CD4-positive, CD25-positive, alpha-beta regulatory T cell (primary cell): Measurements from ENCODE around the gene PLA2R1. TPM values are rescaled to one million over a fixed set of nuclear protein-coding genes. Genes with fewer than 3 reads are reported as not detected.

Source experiments
- ATAC-seq, 2 donors: fragments of 150-1000 bp; cut with Tn5 transposase; one replicate each; pipeline ENCODE4 v1.10.0; 2021; ENCODE audit warnings: low read depth in 2 of 2, moderate number of reproducible peaks in 2 of 2, moderate library complexity in 1 of 2
- DNase-seq, 3 donors: peaks; one replicate each; pipeline versions ENCODE4 v3.0.0 to v3.0.0-alpha.2; 2012 to 2022; ENCODE audit warnings: mixed read lengths in 1 of 3
- H3K27ac ChIP-seq: one replicate; pipeline ENCODE4 v1.7.0; 2013; ENCODE audit warnings: mild to moderate bottlenecking, low read length; ENCODE audit not compliant: insufficient read depth, poor library complexity, severe bottlenecking
- H3K27me3 ChIP-seq: one replicate; pipeline ENCODE4 v1.7.0; 2013; ENCODE audit warnings: low read length; ENCODE audit not compliant: control insufficient read depth, insufficient read depth
- H3K36me3 ChIP-seq: one replicate; pipeline ENCODE4 v1.7.0; 2013; ENCODE audit warnings: mild to moderate bottlenecking, low read length, moderate library complexity; ENCODE audit not compliant: control insufficient read depth, insufficient read depth
- H3K4me1 ChIP-seq: 2 replicates; pipeline ENCODE4 v1.7.0; 2013; ENCODE audit warnings: mild to moderate bottlenecking, low read length; ENCODE audit not compliant: insufficient read depth, control insufficient read depth, poor library complexity, severe bottlenecking
- H3K4me3 ChIP-seq: one replicate; pipeline ENCODE4 v1.7.0; 2013; ENCODE audit warnings: low read depth, mild to moderate bottlenecking, low read length, moderate library complexity
- H3K9me3 ChIP-seq, 2 experiments: 1 replicate in 1 of 2; 2 replicates in 1 of 2; pipeline ENCODE4 v1.7.0; 2013; ENCODE audit warnings: low read length in 2 of 2, mild to moderate bottlenecking in 1 of 2, moderate library complexity in 1 of 2; ENCODE audit not compliant: control insufficient read depth in 2 of 2
- H3K27ac Mint-ChIP-seq, 3 donors: one replicate each; pipeline ENCODE4 v1.8.0; 2020 to 2022; ENCODE audit warnings: mild to moderate bottlenecking in 3 of 3, mixed read lengths in 3 of 3, moderate library complexity in 2 of 3
- H3K27me3 Mint-ChIP-seq: one replicate; pipeline ENCODE4 v1.8.0; 2022; ENCODE audit warnings: mild to moderate bottlenecking, mixed read lengths
- H3K36me3 Mint-ChIP-seq: one replicate; pipeline ENCODE4 v1.8.0; 2020; ENCODE audit warnings: mixed read lengths
- H3K4me1 Mint-ChIP-seq, 4 donors: one replicate each; pipeline ENCODE4 v1.8.0; 2020 to 2022; ENCODE audit warnings: mixed read lengths in 4 of 4, mild to moderate bottlenecking in 1 of 4
- H3K4me3 Mint-ChIP-seq, 4 donors: one replicate each; pipeline ENCODE4 v1.8.0; 2020 to 2022; ENCODE audit warnings: mild to moderate bottlenecking in 4 of 4, mixed read lengths in 4 of 4, moderate library complexity in 3 of 4
- H3K9me3 Mint-ChIP-seq, 7 donors: one replicate each; pipeline ENCODE4 v1.8.0; 2020 to 2022; ENCODE audit warnings: mixed read lengths in 7 of 7, mild to moderate bottlenecking in 3 of 7, moderate library complexity in 2 of 7
- polyA plus RNA-seq, 4 donors: library from polyadenylated mRNA; unstranded; fragments of 300-500 nt; fragmentation: Illumina TruSeq; gene quantifications; one replicate each; pipeline ENCODE4 v1.2.3, GENCODE V29; 2021
- total RNA-seq: library from RNA; stranded (reverse); gene quantifications from one replicate; pipeline ENCODE4 v1.2.3, GENCODE V29; 2022

The PLA2R1 gene
- total and polyA plus RNA-seq, 5 donors from 2014 or later, result not detected

DNA sequence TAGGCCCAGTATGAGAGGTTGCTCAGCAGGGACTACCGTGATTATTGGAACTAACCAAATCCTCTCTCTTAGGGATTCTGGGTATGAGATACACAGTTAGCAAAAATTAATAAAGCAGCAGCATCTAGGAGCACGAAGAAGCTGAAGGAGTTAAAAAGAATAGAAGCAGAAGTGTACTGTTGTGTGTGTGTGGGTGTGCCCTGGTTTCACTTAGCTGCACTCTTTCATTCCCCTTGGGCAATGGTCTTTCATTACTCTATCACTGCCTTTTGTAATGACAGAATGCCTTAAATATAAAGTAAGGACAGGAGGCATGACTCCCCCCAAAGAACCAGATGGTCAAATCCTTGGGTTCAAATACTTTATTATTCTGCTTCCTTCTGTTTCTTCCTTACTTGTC lies 148.5 kb downstream of the PLA2R1 start:
- DNase-seq (no peak), ATAC-seq (no peak)
- Histone ChIP-seq H3K36me3 (no peaks in the 10 kb centered on the region), H3K9me3 (no peaks in the 10 kb centered on the region), H3K27me3 (no peaks in the 10 kb centered on the region), H3K4me3 (no peak overlapping the region), H3K27ac (no peak overlapping the region), H3K4me1 (no peaks in the 10 kb centered on the region)
- H3K36me3 Mint-ChIP-seq, result no peaks in the 10 kb centered on the region
- H3K27me3 Mint-ChIP-seq, result peaks cover 5% of the 10 kb centered on the region
- H3K27ac Mint-ChIP-seq, result no peak overlapping the region
- H3K4me3 Mint-ChIP-seq, result no peak overlapping the region
- H3K4me1 Mint-ChIP-seq, result no peaks in the 10 kb centered on the region
- H3K9me3 Mint-ChIP-seq, result no peaks in the 10 kb centered on the region

DNA sequence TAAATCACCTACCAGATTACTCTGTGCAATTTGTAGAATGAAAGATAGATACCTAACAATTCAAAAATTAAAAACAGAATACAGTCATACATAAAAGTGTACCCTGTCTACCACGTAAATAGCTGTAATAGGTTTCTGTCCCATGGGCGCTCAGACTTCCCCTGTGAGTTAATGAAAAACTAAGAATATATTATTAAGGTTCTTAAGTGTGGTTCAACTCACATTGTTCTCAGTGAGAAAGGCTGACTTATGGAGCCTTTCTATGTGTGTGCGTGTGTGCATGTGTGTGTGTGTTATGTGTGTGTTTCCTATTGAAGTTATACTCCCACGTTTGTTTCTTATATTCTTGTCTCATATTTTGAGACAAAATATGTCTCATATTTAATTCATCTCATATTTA lies 149.8 kb downstream of the PLA2R1 start:
- no peaks in the 10 kb centered on the region for H3K36me3 Mint-ChIP-seq
- no peaks in the 10 kb centered on the region for H3K9me3 ChIP-seq
- no peak overlapping the region for H3K4me3 ChIP-seq
- H3K4me1 Mint-ChIP-seq, result no peaks in the 10 kb centered on the region
- no peaks in the 10 kb centered on the region for H3K36me3 ChIP-seq
- peaks cover 5% of the 10 kb centered on the region for H3K27me3 Mint-ChIP-seq
- no peaks in the 10 kb centered on the region for H3K27me3 ChIP-seq
- H3K9me3 Mint-ChIP-seq, result no peaks in the 10 kb centered on the region
- H3K27ac ChIP-seq, result no peak overlapping the region
- ATAC-seq (no peak), DNase-seq (no peak)
- H3K4me1 ChIP-seq, result no peaks in the 10 kb centered on the region
- H3K27ac Mint-ChIP-seq, result no peak overlapping the region
- no peak overlapping the region for H3K4me3 Mint-ChIP-seq

DNA sequence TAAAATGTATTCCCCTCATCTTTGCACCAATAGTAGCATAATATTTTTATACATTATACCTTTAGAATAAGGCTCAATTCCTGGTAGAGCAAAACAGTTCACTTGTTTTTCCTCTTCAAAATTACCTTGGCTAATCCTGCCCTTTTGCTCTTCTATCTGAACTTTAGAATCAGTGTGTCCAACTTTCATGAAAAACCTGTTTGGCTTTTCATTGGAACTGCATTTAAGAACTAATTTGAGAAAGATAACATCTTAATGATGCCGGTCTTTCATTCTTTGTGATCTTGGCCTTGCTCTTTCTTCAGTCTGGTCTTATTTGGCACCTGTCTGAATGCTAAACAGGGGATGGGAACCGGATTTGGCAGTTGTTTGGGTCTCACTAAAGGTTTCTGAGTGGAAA lies 151.5 kb downstream of the PLA2R1 start:
- Histone ChIP-seq H3K27ac (no peak overlapping the region), H3K27me3 (no peaks in the 10 kb centered on the region), H3K4me1 (no peaks in the 10 kb centered on the region), H3K36me3 (no peaks in the 10 kb centered on the region), H3K4me3 (no peak overlapping the region), H3K9me3 (no peaks in the 10 kb centered on the region)
- no peaks in the 10 kb centered on the region for H3K9me3 Mint-ChIP-seq
- no peak overlapping the region for H3K4me3 Mint-ChIP-seq
- H3K36me3 Mint-ChIP-seq, result no peaks in the 10 kb centered on the region
- no peak overlapping the region for H3K27ac Mint-ChIP-seq
- peaks cover 5% of the 10 kb centered on the region for H3K27me3 Mint-ChIP-seq
- no peaks in the 10 kb centered on the region for H3K4me1 Mint-ChIP-seq
- no peak for ATAC-seq
- DNase-seq, result no peak

DNA sequence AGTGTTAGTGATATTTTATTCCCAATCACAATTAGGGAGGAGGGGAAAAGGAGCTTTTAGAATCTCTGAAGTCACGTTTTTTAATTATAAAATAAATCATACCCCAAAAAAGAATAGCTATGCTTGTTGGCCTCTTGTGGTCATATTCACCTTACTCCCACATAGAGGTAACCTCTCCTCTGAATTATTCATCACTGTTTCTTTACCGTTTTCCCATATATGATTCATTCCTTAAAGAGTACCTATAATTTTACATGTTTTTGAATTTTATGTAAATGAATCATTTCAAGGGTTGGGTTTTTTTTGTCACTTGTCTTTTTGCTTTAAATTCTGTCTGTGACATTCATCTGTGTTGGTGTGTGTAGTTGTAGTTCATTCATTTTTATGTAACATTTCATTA lies 153.8 kb downstream of the PLA2R1 start:
- Histone ChIP-seq H3K4me3 (no peak overlapping the region), H3K9me3 (no peaks in the 10 kb centered on the region), H3K27me3 (no peaks in the 10 kb centered on the region), H3K36me3 (no peaks in the 10 kb centered on the region), H3K27ac (no peak overlapping the region), H3K4me1 (peaks cover 19% of the 10 kb centered on the region)
- no peak for DNase-seq
- no peak overlapping the region for H3K27ac Mint-ChIP-seq
- no peaks in the 10 kb centered on the region for H3K36me3 Mint-ChIP-seq
- H3K27me3 Mint-ChIP-seq, result peaks cover 5% of the 10 kb centered on the region
- no peak overlapping the region for H3K4me3 Mint-ChIP-seq
- no peak for ATAC-seq
- H3K4me1 Mint-ChIP-seq, result peaks cover 0 to 16% (median 4%) of the 10 kb centered on the region in 4 donors
- H3K9me3 Mint-ChIP-seq, result no peaks in the 10 kb centered on the region

DNA sequence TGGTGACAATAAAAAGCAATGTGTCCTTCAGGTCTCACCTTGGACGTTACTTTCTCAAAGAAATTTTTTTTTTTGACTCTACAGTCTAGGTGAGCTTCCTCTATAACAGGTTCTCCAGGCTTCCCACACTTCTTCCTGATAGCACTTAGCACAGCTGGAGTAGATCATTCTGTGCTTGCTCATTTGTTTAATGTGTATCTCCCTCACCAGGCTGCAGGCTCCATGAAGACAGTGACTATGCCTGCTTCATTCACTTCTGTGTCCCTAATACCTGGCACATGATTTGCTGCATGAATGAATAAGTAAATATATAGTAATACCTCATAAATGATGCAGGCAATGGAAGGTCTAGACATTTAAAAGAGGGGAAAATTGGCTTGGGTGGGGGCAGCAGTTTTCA lies 154.5 kb downstream of the PLA2R1 start:
- Mint-ChIP-seq H3K36me3 (no peaks in the 10 kb centered on the region), H3K27ac (no peak overlapping the region), H3K9me3 (no peaks in the 10 kb centered on the region), H3K4me1 (peaks cover 0 to 23% (median 11%) of the 10 kb centered on the region in 4 donors), H3K4me3 (peak overlapping the region in 2 of 4 donors; percentile 32 to 74), H3K27me3 (peaks cover 5% of the 10 kb centered on the region)
- peaks cover 26% of the 10 kb centered on the region for H3K4me1 ChIP-seq
- H3K9me3 ChIP-seq, result no peaks in the 10 kb centered on the region
- H3K36me3 ChIP-seq, result no peaks in the 10 kb centered on the region
- H3K4me3 ChIP-seq, result no peak overlapping the region
- ATAC-seq, result no peak
- H3K27me3 ChIP-seq, result no peaks in the 10 kb centered on the region
- H3K27ac ChIP-seq, result no peak overlapping the region
- no peak for DNase-seq

DNA sequence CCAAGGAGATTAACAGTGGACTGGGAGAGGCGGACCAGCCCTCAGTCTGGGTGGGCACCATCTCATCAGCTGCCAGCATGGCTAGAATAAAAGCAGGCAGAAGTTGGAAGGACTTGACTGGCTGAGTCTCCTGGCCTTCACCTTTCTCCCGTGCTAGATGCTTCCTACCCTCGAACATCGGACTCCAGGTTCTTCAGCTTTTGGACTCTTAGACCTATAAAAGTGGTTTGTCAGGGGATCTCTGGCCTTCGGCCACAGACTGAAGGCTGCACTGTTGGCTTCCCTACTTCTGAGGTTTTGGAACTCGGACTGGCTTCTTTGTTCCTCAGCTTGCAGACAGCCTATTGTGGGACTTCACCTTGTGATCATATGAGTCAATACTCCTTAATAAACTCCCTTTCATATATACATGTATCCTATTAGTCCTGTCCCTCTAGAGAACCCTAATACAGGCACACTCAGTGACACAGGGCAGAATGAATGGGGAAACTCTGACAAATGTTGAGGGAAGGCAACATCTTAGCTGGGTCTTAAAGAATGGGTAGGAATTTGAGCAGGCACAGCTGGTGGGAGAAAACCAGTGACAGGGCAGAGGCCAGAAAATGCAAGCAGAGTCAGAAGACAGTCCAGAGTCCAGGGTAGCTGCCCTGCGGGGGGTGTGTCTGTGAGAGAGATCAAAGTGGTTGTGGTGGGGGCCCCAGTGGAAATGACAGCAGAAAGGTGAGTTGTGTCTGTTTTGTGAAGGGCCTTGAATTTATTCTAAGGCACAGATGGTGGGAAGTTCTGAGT lies 156.3 kb downstream of the PLA2R1 start:
- Histone ChIP-seq H3K9me3 (no peaks in the 10 kb centered on the region), H3K4me1 (peaks cover 27% of the 10 kb centered on the region), H3K36me3 (peaks cover 3% of the 10 kb centered on the region), H3K27ac (no peak overlapping the region), H3K27me3 (no peaks in the 10 kb centered on the region), H3K4me3 (no peak overlapping the region)
- peak overlapping the region; percentile 42 to 98 (median 73) for H3K4me3 Mint-ChIP-seq
- H3K36me3 Mint-ChIP-seq, result peaks cover 7% of the 10 kb centered on the region
- H3K27ac Mint-ChIP-seq, result peak overlapping the region in 2 of 3 donors; percentile 4 to 11
- peaks cover 5% of the 10 kb centered on the region for H3K27me3 Mint-ChIP-seq
- peaks cover 6 to 38% (median 17%) of the 10 kb centered on the region in 4 donors for H3K4me1 Mint-ChIP-seq
- DNase-seq, result no peak
- no peaks in the 10 kb centered on the region for H3K9me3 Mint-ChIP-seq
- ATAC-seq, result no peak

DNA sequence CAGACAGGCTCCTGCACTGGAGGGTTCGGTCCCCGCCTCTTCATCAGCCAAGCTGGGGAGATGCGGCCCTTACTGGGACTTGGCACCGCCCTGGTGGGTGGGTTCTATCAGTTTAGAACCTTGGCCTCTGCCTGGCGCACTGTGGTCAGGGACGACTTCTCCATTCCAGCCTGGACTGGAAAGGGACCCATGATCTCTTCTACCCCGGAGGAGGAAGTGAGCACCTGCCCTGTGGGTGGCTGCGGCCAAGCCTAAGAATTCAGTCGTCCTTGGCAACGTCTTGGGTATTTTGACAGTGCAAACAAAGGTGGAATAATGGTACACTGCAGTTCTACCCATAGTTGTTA lies 157.5 kb downstream of the PLA2R1 start:
- peak overlapping the region; percentile 93 to 100 (median 97) for H3K4me3 Mint-ChIP-seq
- H3K9me3 Mint-ChIP-seq, result no peaks in the 10 kb centered on the region
- DNase-seq, result no peak
- Histone ChIP-seq H3K4me3 (peak overlapping the region; percentile 74), H3K9me3 (no peaks in the 10 kb centered on the region), H3K27me3 (no peaks in the 10 kb centered on the region), H3K4me1 (peaks cover 30% of the 10 kb centered on the region), H3K27ac (peak overlapping the region; percentile 91), H3K36me3 (peaks cover 5% of the 10 kb centered on the region)
- no peak for ATAC-seq
- peaks cover 7% of the 10 kb centered on the region for H3K36me3 Mint-ChIP-seq
- peaks cover 6 to 47% (median 19%) of the 10 kb centered on the region in 4 donors for H3K4me1 Mint-ChIP-seq
- H3K27ac Mint-ChIP-seq, result peak overlapping the region; percentile 48 to 95 (median 94)
- peaks cover 5% of the 10 kb centered on the region for H3K27me3 Mint-ChIP-seq
